Kidney (tissue), 14 donors: ENCODE results near the gene PPP2R2C. TPM values are rescaled to one million over a fixed set of nuclear protein-coding genes. Genes with fewer than 3 reads are reported as not detected.

Experiments used
- DNase-seq, 5 donors: peaks; one replicate each; pipeline ENCODE4 v3.0.0-alpha.2; 2013 to 2020
- FAIRE-seq: peaks from 2 replicates; lab custom pipeline; 2012; peaks lifted over from hg19 to GRCh38; lab: Jason Lieb, UNC
- H3K27ac ChIP-seq, 2 donors: one replicate each; pipeline ENCODE4 v1.7.0; 2013; ENCODE audit warnings: low read depth in 2 of 2, low read length in 2 of 2, inconsistent platforms in 1 of 2
- H3K27me3 ChIP-seq: one replicate; pipeline ENCODE4 v1.7.1; 2013; ENCODE audit warnings: low read length, inconsistent platforms; ENCODE audit not compliant: control insufficient read depth, insufficient read depth
- H3K36me3 ChIP-seq, 3 donors: one replicate each; pipeline versions ENCODE4 v1.7.0 to v1.7.1; 2013; ENCODE audit warnings: low read length in 3 of 3, control low read depth in 1 of 3, inconsistent platforms in 1 of 3; ENCODE audit not compliant: insufficient read depth in 3 of 3, control insufficient read depth in 2 of 3
- H3K4me1 ChIP-seq, 3 donors: one replicate each; pipeline versions ENCODE4 v1.7.0 to v1.7.1; 2013; ENCODE audit warnings: low read length in 3 of 3, inconsistent platforms in 1 of 3, low read depth in 1 of 3; ENCODE audit not compliant: control insufficient read depth in 2 of 3, insufficient read depth in 2 of 3
- H3K4me3 ChIP-seq, 3 donors: one replicate each; pipeline versions ENCODE4 v1.7.0 to v1.8.1; 2013; ENCODE audit warnings: low read length in 3 of 3, control low read depth in 1 of 3, inconsistent platforms in 1 of 3
- H3K9ac ChIP-seq, 3 donors: one replicate each; pipeline versions ENCODE4 v1.7.0 to v1.7.1; 2013; ENCODE audit warnings: low read length in 3 of 3, control low read depth in 1 of 3, inconsistent platforms in 1 of 3
- H3K9me3 ChIP-seq, 3 donors: one replicate each; pipeline versions ENCODE4 v1.7.0 to v1.7.1; 2013; ENCODE audit warnings: low read length in 3 of 3, control low read depth in 1 of 3, inconsistent platforms in 1 of 3; ENCODE audit not compliant: control insufficient read depth in 2 of 3, insufficient read depth in 1 of 3
- intact Hi-C: fragments of 100-400 bp; cut with DNase I; formaldehyde crosslinking; loops from one replicate; pipeline ENCODE4 v1.11.1; 2022
- polyA plus RNA-seq: library from polyadenylated mRNA; stranded (reverse); fragments of 350-450 nt; fragmentation: Illumina TruSeq; extraction: RNeasy Lipid Tissue Mini Kit (QIAGEN cat#74804); gene quantifications from one replicate; pipeline ENCODE4 v1.2.3, GENCODE V29; 2014; ENCODE audit warnings: low read depth, low replicate concordance; ENCODE audit not compliant: insufficient read depth
- total RNA-seq: library from RNA; stranded (reverse); fragmentation: NEBNext Ultra II Directional; extraction: Animal tissue kit (Norgen Biotek cat#: 25700); gene quantifications from one replicate; pipeline ENCODE4 v1.2.1, GENCODE V29; 2021
- TF ChIP-seq, protein P1 (sequence below): IDR thresholded peaks from 3 replicates; pipeline ENCODE4 v1.5.1; 2012; ENCODE audit warnings: mild to moderate bottlenecking, moderate library complexity, borderline replicate concordance; ENCODE audit not compliant: insufficient read depth; ENCODE audit errors: extremely low read depth
- donor health status: control.
- donor health status: control.
- donor health status: control.
- donor health status: control.
- donor health status: control.
- donor health status: DM: yes; HTN: yes; CAD: no.
- donor health status: Normal renal cell carcinoma (clear cell type).

Gene PPP2R2C
- total and polyA plus RNA-seq, 2 donors from 2014 or later = 0.39 to 0.82 TPM

DNA sequence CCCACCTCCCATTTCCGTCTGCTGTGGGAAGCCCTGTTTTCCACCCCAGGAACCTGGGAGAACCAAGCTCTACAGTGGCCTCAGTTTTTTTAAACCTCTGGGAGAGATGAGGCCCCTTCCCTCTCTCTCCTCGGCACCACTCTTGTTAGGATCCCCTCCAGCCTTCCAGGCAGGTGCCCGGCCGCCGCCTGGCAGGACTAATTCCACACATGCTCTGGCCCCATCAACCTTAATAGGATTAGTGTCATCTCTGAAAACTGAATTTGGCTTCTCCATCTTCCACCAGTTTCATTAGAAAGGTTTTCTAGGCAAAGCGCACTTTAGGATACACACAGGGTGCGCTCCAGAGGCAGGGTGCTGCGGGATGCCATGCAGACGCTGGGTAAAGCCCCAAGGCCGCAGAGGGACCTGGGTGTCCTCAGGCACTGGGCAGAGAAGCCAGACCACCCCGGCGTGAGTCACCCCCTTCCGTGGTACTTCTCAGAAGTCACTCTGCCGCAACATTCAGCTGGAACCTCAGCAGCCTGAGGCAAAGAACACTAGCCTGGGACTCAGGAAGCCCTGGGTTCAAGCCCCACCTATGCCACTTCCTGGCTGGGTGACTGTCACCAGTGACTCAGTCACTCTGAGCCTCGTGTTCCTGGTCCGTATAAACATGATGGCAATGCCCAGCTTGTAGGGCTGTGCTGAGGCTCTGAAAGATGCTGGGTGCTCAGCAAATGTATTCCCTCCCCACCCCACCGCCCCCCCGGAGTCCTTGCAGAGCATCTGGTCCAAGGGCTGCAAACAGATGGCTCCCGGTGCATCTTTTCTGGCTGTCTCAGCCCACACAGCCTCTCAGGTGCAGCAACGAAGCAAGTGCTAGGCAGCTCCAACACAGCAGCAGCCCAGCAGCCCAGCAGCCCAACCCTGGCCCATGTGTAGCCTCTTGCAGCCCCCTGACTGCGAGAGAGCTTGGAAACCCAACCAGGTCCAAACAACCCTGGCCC is 29.1 kb downstream of the PPP2R2C start:
- Histone ChIP-seq H3K27me3 (no peaks in the 10 kb centered on the region), H3K36me3 (no peaks in the 10 kb centered on the region), H3K9me3 (no peaks in the 10 kb centered on the region), H3K27ac (no peak overlapping the region), H3K9ac (no peak overlapping the region), H3K4me3 (no peak overlapping the region), H3K4me1 (no peaks in the 10 kb centered on the region)
- TF ChIP-seq, protein P1, sequence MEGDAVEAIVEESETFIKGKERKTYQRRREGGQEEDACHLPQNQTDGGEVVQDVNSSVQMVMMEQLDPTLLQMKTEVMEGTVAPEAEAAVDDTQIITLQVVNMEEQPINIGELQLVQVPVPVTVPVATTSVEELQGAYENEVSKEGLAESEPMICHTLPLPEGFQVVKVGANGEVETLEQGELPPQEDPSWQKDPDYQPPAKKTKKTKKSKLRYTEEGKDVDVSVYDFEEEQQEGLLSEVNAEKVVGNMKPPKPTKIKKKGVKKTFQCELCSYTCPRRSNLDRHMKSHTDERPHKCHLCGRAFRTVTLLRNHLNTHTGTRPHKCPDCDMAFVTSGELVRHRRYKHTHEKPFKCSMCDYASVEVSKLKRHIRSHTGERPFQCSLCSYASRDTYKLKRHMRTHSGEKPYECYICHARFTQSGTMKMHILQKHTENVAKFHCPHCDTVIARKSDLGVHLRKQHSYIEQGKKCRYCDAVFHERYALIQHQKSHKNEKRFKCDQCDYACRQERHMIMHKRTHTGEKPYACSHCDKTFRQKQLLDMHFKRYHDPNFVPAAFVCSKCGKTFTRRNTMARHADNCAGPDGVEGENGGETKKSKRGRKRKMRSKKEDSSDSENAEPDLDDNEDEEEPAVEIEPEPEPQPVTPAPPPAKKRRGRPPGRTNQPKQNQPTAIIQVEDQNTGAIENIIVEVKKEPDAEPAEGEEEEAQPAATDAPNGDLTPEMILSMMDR = no peak
- FAIRE-seq = no peak
- no peak for DNase-seq
- intact Hi-C loops = no loop called here

DNA sequence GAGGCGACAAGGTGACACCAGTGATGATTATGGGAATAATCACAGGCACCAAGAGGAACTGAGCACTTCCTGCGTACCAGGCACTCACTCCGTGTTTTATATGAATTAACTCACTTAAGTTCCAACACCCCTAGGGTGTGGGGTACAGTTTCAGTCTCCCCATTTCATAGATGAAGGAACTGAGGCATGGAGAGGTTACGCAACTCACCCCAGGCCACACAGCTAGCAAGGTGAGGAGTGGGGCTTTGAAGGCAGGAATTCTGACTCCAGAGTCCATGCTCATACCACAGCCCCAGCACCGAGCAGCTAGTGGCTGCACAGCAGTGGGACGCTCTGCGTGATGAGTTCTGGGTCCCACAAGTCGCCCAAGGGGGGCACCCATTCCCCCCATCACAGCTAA is 29.9 kb downstream of the PPP2R2C start:
- Histone ChIP-seq H3K4me3 (no peak overlapping the region), H3K9ac (no peak overlapping the region), H3K4me1 (no peaks in the 10 kb centered on the region), H3K9me3 (no peaks in the 10 kb centered on the region), H3K36me3 (no peaks in the 10 kb centered on the region), H3K27me3 (no peaks in the 10 kb centered on the region), H3K27ac (no peak overlapping the region)
- TF ChIP-seq, protein P1 = no peak
- FAIRE-seq (no peak), DNase-seq (no peak)
- intact Hi-C loops = no loop called here

DNA sequence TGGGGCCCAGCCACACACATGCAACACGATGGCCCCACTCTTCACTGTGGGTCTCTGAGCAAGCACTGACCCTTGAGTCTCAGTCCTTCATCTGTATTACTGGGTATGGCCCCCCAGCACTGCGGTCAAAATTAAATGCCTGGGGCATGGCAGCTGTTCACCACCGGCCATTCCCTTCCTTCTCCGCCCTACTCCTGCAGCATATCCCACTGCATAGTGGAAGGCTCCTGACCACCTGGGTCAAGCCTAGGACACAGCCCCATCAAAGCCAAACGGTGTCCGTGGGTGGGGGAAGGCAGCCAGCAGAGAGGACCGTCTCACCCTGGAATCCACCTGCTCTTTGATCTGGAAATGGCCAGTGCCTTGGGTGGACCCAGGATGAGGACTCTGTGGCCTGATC is 30.7 kb downstream of the PPP2R2C start:
- Histone ChIP-seq H3K27me3 (no peaks in the 10 kb centered on the region), H3K27ac (no peak overlapping the region), H3K9me3 (no peaks in the 10 kb centered on the region), H3K4me1 (no peaks in the 10 kb centered on the region), H3K9ac (no peak overlapping the region), H3K36me3 (no peaks in the 10 kb centered on the region), H3K4me3 (no peak overlapping the region)
- TF ChIP-seq, protein P1 = no peak
- intact Hi-C loops = no loop called here
- FAIRE-seq (no peak), DNase-seq (no peak)
